B cell (primary cell): ENCODE measurements around the gene CATSPERD. TPM values are rescaled to one million over a fixed set of nuclear protein-coding genes. Genes with fewer than 3 reads are reported as not detected.
"Not testable (repeated sequence)": the region's sequence is repeated elsewhere in the genome, so short reads cannot be mapped to it uniquely, and the experiment has no call there.

Experiments used
- ATAC-seq: fragments of 200-7000 bp; cut with Tn5 transposase; one replicate; pipeline ENCODE4 v1.10.0; 2021; ENCODE audit warnings: low read depth, mild to moderate bottlenecking, moderate number of reproducible peaks, moderate library complexity
- CTCF ChIA-PET: fragments of 350-600 bp; sonication (Branson Sonifier 250); formaldehyde crosslinking; loops from one replicate; lab custom pipeline; 2021; ENCODE audit warnings: antibody characterized with exemption, inconsistent platforms; lab: Charles Lee
- POLR2A ChIA-PET: fragments of 350-600 bp; sonication (Branson Sonifier 250); formaldehyde crosslinking; loops from one replicate; lab custom pipeline; 2021; ENCODE audit warnings: antibody characterized with exemption; lab: Charles Lee
- DNase-seq: peaks from one replicate; pipeline ENCODE4 v3.0.0; 2013
- H2AFZ ChIP-seq: 2 replicates; pipeline ENCODE4 v1.6.1; 2012; ENCODE audit warnings: mild to moderate bottlenecking, low read depth, low read length; ENCODE audit not compliant: insufficient read depth, poor library complexity, severe bottlenecking
- H3K27ac ChIP-seq, 2 donors: 1 replicate in 1 of 2; 2 replicates in 1 of 2; pipeline ENCODE4 v1.5.1; 2012 to 2013; ENCODE audit warnings: low read length in 2 of 2, mild to moderate bottlenecking in 2 of 2, moderate library complexity in 1 of 2
- H3K27me3 ChIP-seq, 4 experiments: fragments of 200-600 bp in 1 of 4; sonication (generic) in 1 of 4; replicated peaks in 1 of 4; 1 replicate in 2 of 4; 2 replicates in 2 of 4; pipeline versions ENCODE4 v1.6.1 to v1.7.0; 2013 to 2016; ENCODE audit warnings: low read length in 3 of 4, mild to moderate bottlenecking in 2 of 4, mixed read lengths in 1 of 4, moderate library complexity in 1 of 4; ENCODE audit not compliant: insufficient read depth in 4 of 4, control insufficient read depth in 3 of 4; ENCODE audit errors: control extremely low read depth in 1 of 4
- H3K36me3 ChIP-seq, 2 experiments: replicated peaks in 1 of 2; 1 replicate in 1 of 2; 2 replicates in 1 of 2; pipeline versions ENCODE4 v1.6.1 to v1.7.1; 2013; ENCODE audit warnings: low read length in 1 of 2; ENCODE audit not compliant: insufficient read depth in 2 of 2, control insufficient read depth in 1 of 2; ENCODE audit errors: control extremely low read depth in 1 of 2, extremely low read depth in 1 of 2
- H3K4me1 ChIP-seq, 2 donors: fragments of 200-600 bp in 1 of 2; sonication (generic) in 1 of 2; 1 replicate in 1 of 2; 2 replicates in 1 of 2; pipeline versions ENCODE4 v1.5.1 to v1.6.1; 2013 to 2017; ENCODE audit warnings: low read length in 2 of 2; ENCODE audit not compliant: control insufficient read depth in 2 of 2, insufficient read depth in 2 of 2
- H3K4me2 ChIP-seq: replicated peaks from 2 replicates; pipeline ENCODE3; 2012; ENCODE audit warnings: mild to moderate bottlenecking, low read depth, low read length; ENCODE audit not compliant: poor library complexity, severe bottlenecking
- H3K4me3 ChIP-seq, 5 experiments: fragments of 200-600 bp in 1 of 5; sonication (generic) in 1 of 5; 1 replicate in 3 of 5; 2 replicates in 2 of 5; pipeline versions ENCODE4 v1.5.1 to v1.7.0; 2011 to 2016; ENCODE audit warnings: low read length in 4 of 5, mild to moderate bottlenecking in 4 of 5, low read depth in 2 of 5, control low read depth in 1 of 5, moderate library complexity in 1 of 5; ENCODE audit not compliant: insufficient read depth in 1 of 5; ENCODE audit errors: control extremely low read depth in 1 of 5, extremely low read depth in 1 of 5
- H3K79me2 ChIP-seq: fragments of 200-600 bp; sonication (generic); one replicate; pipeline ENCODE4 v1.6.0; 2016; ENCODE audit warnings: low read length; ENCODE audit not compliant: control insufficient read depth, insufficient read depth
- H3K9ac ChIP-seq: fragments of 200-600 bp; sonication (generic); 2 replicates; pipeline ENCODE4 v1.6.1; 2017; ENCODE audit warnings: mild to moderate bottlenecking, low read length, moderate library complexity
- H3K9me3 ChIP-seq, 3 donors: one replicate each; pipeline versions ENCODE4 v1.6.1 to v1.7.1; 2013; ENCODE audit warnings: low read length in 2 of 3; ENCODE audit not compliant: control insufficient read depth in 2 of 3, insufficient read depth in 1 of 3; ENCODE audit errors: control extremely low read depth in 1 of 3
- H4K20me1 ChIP-seq: 2 replicates; pipeline ENCODE4 v1.6.0; 2012; ENCODE audit warnings: mild to moderate bottlenecking, low read length; ENCODE audit not compliant: insufficient read depth, control insufficient read depth, poor library complexity, severe bottlenecking
- H3K27ac Mint-ChIP-seq: one replicate; pipeline ENCODE4 v1.8.0; 2021; ENCODE audit warnings: mixed read lengths
- H3K27me3 Mint-ChIP-seq: one replicate; pipeline ENCODE4 v1.8.0; 2021; ENCODE audit warnings: mixed read lengths
- H3K4me1 Mint-ChIP-seq: one replicate; pipeline ENCODE4 v1.8.0; 2021; ENCODE audit warnings: mixed read lengths
- H3K4me3 Mint-ChIP-seq: one replicate; pipeline ENCODE4 v1.8.0; 2021; ENCODE audit warnings: mixed read lengths
- H3K9me3 Mint-ChIP-seq: one replicate; pipeline ENCODE4 v1.8.0; 2022; ENCODE audit warnings: mixed read lengths; ENCODE audit not compliant: insufficient read depth
- EZH2 ChIP-seq: IDR thresholded peaks from 2 replicates; pipeline ENCODE4 v1.6.1; 2012; ENCODE audit warnings: borderline replicate concordance, low read depth, mild to moderate bottlenecking, moderate library complexity, low read length; ENCODE audit not compliant: insufficient read depth, poor library complexity, severe bottlenecking
- WGBS: methylation state at CpG from one replicate; pipeline ENCODE4 v1.1.5; 2013; ENCODE audit warnings: missing lambda C conversion rate; ENCODE audit not compliant: insufficient coverage; 5-methylcytosine and 5-hydroxymethylcytosine counted together
- intact Hi-C: fragments of 100-400 bp; cut with micrococcal nuclease; formaldehyde crosslinking; loops from one replicate; pipeline ENCODE4 v1.10.0; 2022
- polyA plus RNA-seq: library from polyadenylated mRNA; depleted of rRNA; stranded (reverse); fragments of >200 nt; gene quantifications from 2 replicates; pipeline ENCODE4 v1.2.3, GENCODE V29; 2012
- total RNA-seq, 2 donors: library from RNA; stranded (reverse); fragments of 120-200 nt in 1 of 2; gene quantifications; 1 replicate in 1 of 2; 2 replicates in 1 of 2; pipeline versions ENCODE4 v1.2.3 to v1.2.4, GENCODE V29; 2013 to 2022
- TF ChIP-seq, protein P1 (sequence below): fragments of 200-600 bp; IDR thresholded peaks from one replicate; pipeline ENCODE4 v1.8.0; 2022; ENCODE audit warnings: antibody characterized with exemption, mild to moderate bottlenecking

The CATSPERD gene
- total and polyA plus RNA-seq, 2 donors (not counting 1 experiment from before 2014, with no cell fraction given) = not detected

DNA sequence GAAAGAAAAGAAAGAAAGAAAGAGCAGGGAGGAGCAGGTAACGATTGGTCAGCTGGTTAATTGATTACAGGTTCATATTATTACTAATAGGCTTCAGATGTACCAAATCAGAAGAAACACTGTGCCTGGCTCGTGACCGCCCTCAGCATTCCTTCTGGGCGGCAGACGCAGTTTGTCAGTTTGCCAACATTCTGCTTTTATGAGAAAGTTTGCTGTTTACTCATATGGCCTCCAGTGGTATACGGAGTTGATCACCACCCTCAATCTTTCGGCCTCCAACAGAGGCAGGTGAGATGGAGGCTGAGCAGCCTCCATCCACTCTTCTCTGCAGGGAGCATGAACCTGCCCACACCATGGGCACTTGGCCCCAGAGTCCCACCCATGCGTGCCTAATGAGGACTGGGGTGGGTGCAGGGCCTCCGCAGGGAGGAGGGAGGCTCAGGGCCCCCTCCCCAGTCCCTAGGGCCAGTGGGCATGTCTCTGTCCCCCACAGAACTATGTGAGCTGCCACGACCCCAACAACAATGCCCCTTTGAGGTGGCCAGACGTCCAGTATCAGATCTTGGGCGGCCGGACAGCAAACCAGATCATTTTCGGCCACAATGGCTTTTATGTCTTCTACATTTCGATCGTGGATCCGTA is 55.4 kb downstream of the CATSPERD start:
- no peak overlapping the region for H3K27ac ChIP-seq
- no peaks in the 10 kb centered on the region for H3K4me1 ChIP-seq
- H3K9me3 Mint-ChIP-seq = no peaks in the 10 kb centered on the region
- no peak overlapping the region for H3K4me2 ChIP-seq
- H3K9ac ChIP-seq = no peak overlapping the region
- H2AFZ ChIP-seq = no peak overlapping the region
- intact Hi-C loops = no loop called here
- no peaks in the 10 kb centered on the region for H4K20me1 ChIP-seq
- CTCF ChIA-PET = no interaction called here
- DNase-seq = no peak
- H3K9me3 ChIP-seq = peaks cover 0 to 4% (median 0%) of the 10 kb centered on the region in 3 donors
- POLR2A ChIA-PET = no interaction called here
- no peaks in the 10 kb centered on the region for H3K27me3 Mint-ChIP-seq
- WGBS = 82% methylated on average over 14 of the region's 17 CpGs
- peaks cover 0 to 2% (median 0%) of the 10 kb centered on the region in 4 experiments for H3K27me3 ChIP-seq
- TF ChIP-seq, protein P1, sequence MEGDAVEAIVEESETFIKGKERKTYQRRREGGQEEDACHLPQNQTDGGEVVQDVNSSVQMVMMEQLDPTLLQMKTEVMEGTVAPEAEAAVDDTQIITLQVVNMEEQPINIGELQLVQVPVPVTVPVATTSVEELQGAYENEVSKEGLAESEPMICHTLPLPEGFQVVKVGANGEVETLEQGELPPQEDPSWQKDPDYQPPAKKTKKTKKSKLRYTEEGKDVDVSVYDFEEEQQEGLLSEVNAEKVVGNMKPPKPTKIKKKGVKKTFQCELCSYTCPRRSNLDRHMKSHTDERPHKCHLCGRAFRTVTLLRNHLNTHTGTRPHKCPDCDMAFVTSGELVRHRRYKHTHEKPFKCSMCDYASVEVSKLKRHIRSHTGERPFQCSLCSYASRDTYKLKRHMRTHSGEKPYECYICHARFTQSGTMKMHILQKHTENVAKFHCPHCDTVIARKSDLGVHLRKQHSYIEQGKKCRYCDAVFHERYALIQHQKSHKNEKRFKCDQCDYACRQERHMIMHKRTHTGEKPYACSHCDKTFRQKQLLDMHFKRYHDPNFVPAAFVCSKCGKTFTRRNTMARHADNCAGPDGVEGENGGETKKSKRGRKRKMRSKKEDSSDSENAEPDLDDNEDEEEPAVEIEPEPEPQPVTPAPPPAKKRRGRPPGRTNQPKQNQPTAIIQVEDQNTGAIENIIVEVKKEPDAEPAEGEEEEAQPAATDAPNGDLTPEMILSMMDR = no peak
- TF ChIP-seq EZH2 = no peak
- H3K4me3 Mint-ChIP-seq = no peak overlapping the region
- no peaks in the 10 kb centered on the region for H3K36me3 ChIP-seq
- ATAC-seq = no peak
- no peak overlapping the region for H3K27ac Mint-ChIP-seq
- H3K79me2 ChIP-seq = no peaks in the 10 kb centered on the region
- no peak overlapping the region for H3K4me3 ChIP-seq
- H3K4me1 Mint-ChIP-seq = no peaks in the 10 kb centered on the region

DNA sequence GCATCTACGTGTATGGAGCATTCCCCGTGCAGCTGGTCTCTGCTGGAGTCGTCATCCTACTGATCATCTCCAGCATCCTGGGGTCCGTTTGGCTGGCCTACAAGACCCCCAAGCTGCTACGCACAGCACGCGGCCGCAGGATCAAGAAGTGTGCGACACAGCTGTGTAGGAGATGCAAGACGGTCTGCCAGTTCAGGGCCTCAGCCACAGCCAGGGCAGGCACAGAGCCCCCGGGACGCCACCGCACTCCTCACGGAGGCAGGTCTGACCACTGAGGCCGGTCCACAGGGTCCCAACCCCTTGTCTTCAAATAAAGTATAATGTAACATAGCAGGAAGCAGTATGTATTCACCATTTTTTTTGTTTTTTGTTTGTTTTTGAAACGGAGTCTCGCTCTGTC is 58.0 kb downstream of the CATSPERD start:
- no peak overlapping the region for H3K4me3 ChIP-seq
- 92% methylated on average over 14 of the region's 17 CpGs for WGBS
- DNase-seq (no peak), ATAC-seq (no peak)
- Mint-ChIP-seq H3K4me3 (no peak overlapping the region), H3K27ac (no peak overlapping the region), H3K9me3 (no peaks in the 10 kb centered on the region), H3K27me3 (no peaks in the 10 kb centered on the region), H3K4me1 (no peaks in the 10 kb centered on the region)
- intact Hi-C loops = no loop called here
- peaks cover 0 to 2% (median 0%) of the 10 kb centered on the region in 4 experiments for H3K27me3 ChIP-seq
- TF ChIP-seq EZH2 = no peak
- TF ChIP-seq, protein P1 = no peak
- no peaks in the 10 kb centered on the region for H3K4me1 ChIP-seq
- no peaks in the 10 kb centered on the region for H3K9me3 ChIP-seq
- H3K9ac ChIP-seq = no peak overlapping the region
- no peaks in the 10 kb centered on the region for H3K36me3 ChIP-seq
- no peak overlapping the region for H2AFZ ChIP-seq
- H3K27ac ChIP-seq = no peak overlapping the region
- H4K20me1 ChIP-seq = no peaks in the 10 kb centered on the region
- ChIA-PET POLR2A (no interaction called here), CTCF (no interaction called here)
- no peak overlapping the region for H3K4me2 ChIP-seq
- H3K79me2 ChIP-seq = no peaks in the 10 kb centered on the region

DNA sequence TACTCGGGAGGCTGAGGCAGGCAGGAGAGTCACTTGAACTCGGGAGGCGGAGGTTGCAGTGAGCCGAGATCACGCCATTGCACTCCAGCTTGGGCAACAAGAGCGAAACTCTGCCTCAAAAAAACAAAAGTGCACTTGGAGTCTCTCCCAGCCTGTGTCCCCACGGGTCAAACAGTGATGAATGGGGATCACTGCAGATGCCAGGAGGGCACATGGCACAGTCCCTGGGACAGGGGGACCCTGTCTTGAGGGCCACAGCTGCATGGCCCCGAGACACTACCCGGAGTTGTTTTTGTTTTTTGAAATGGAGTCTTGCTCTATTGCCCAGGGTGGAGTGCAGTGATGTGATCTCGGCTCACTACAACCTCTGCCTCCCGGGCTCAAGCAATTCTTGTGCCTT is 60.5 kb downstream of the CATSPERD start:
- WGBS = 97% methylated on average over 10 of the region's 11 CpGs
- ChIA-PET POLR2A (interaction anchor here (0.6 to 0.7 kb wide), 2 partner anchors 138 to 244 kb away, joined by 3 read pairs; no protein-coding TSS in a partner anchor), CTCF (interaction anchor here (0.7 kb wide), 1 partner anchor 14 kb away, joined by 4 read pairs; no protein-coding TSS in a partner anchor)
- H3K27ac Mint-ChIP-seq, H3K4me3 Mint-ChIP-seq, H4K20me1 ChIP-seq, H3K4me2 ChIP-seq, H3K9me3 ChIP-seq, H3K79me2 ChIP-seq, ATAC-seq, H3K4me1 ChIP-seq, H3K4me3 ChIP-seq, H2AFZ ChIP-seq, H3K27me3 ChIP-seq, DNase-seq, H3K4me1 Mint-ChIP-seq, H3K9ac ChIP-seq, H3K27me3 Mint-ChIP-seq, H3K27ac ChIP-seq, H3K9me3 Mint-ChIP-seq, intact Hi-C loops: not testable (repeated sequence)
- H3K36me3 ChIP-seq = peaks cover 0 to 15% of the 10 kb centered on the region in 2 experiments
